GM23248 (cell line): Measurements from ENCODE around the gene P3R3URF.

Source experiments
- EZH2 ChIP-seq: fragments of 200-600 bp; sonication (generic); IDR thresholded peaks from 2 replicates; pipeline ENCODE4 v1.6.1; 2018; ENCODE audit warnings: antibody characterized with exemption, mild to moderate bottlenecking; ENCODE audit not compliant: insufficient read depth, poor library complexity, severe bottlenecking
- EZH2phosphoT487 ChIP-seq: fragments of 200-600 bp; sonication (generic); IDR thresholded peaks from 2 replicates; pipeline ENCODE4 v1.6.1; 2018; ENCODE audit warnings: antibody characterized with exemption, moderate library complexity, mild to moderate bottlenecking, low read depth; ENCODE audit not compliant: insufficient read depth

GRCh38 chr1:46194641-46195193 is 18.4 kb upstream of the P3R3URF start:
- TF ChIP-seq EZH2 (no peak), EZH2phosphoT487 (no peak)
